K562 (cell line): ENCODE data around the gene ZNRD2. TPM values are rescaled to one million over a fixed set of nuclear protein-coding genes. Genes with fewer than 3 reads are reported as not detected.

Experiments used
- CHD2 ChIP-seq: IDR thresholded peaks from 2 replicates; pipeline ENCODE4 v1.6.1; 2011; ENCODE audit warnings: low read depth, low read length
- CSDE1 ChIP-seq, 2 experiments: fragments of 450-650 bp; IDR thresholded peaks; 2 replicates each; pipeline ENCODE4 v1.6.1; 2016; ENCODE audit warnings: mild to moderate bottlenecking in 1 of 2
- E2F5 ChIP-seq: sonication (generic); formaldehyde crosslinking; IDR thresholded peaks from 2 replicates; pipeline ENCODE4 v1.8.0; 2022; ENCODE audit warnings: mild to moderate bottlenecking, missing genetic modification reagents
- EP400 ChIP-seq: fragments of 450-650 bp; IDR thresholded peaks from 2 replicates; pipeline ENCODE4 v1.6.1; 2017; ENCODE audit warnings: antibody characterized with exemption, mild to moderate bottlenecking, moderate library complexity
- MYBL2 ChIP-seq, 2 experiments: fragments of 450-650 bp in 1 of 2; sonication (generic) in 1 of 2; formaldehyde crosslinking in 1 of 2; IDR thresholded peaks; 2 replicates each; pipeline versions ENCODE4 v1.6.1 to v1.8.1; 2017 to 2022; ENCODE audit warnings: borderline replicate concordance in 1 of 2, inconsistent platforms in 1 of 2, low read depth in 1 of 2, mild to moderate bottlenecking in 1 of 2, missing genetic modification reagents in 1 of 2, moderate library complexity in 1 of 2
- PHB2 ChIP-seq: fragments of 450-650 bp; IDR thresholded peaks from 2 replicates; pipeline ENCODE4 v1.6.1; 2017; ENCODE audit warnings: low read depth
- PURB ChIP-seq: sonication (generic); formaldehyde crosslinking; IDR thresholded peaks from 2 replicates; pipeline ENCODE4 v1.9.0; 2021; ENCODE audit warnings: low read depth, mild to moderate bottlenecking, missing genetic modification reagents
- RAD51 ChIP-seq: fragments of 450-650 bp; IDR thresholded peaks from 2 replicates; pipeline ENCODE4 v1.7.1; 2016; ENCODE audit warnings: low read depth, mild to moderate bottlenecking, borderline replicate concordance
- RFX1 ChIP-seq: fragments of 450-650 bp; IDR thresholded peaks from 2 replicates; pipeline ENCODE4 v1.6.1; 2016; ENCODE audit warnings: mild to moderate bottlenecking, moderate library complexity
- RFX5 ChIP-seq: IDR thresholded peaks from 2 replicates; pipeline ENCODE4 v1.6.1; 2011; ENCODE audit warnings: low read depth, mild to moderate bottlenecking, improper control_type of control experiment, low read length
- SIN3A ChIP-seq, 2 experiments: fragments of 150-350 bp in 1 of 2; IDR thresholded peaks; 2 replicates each; pipeline ENCODE4 v1.6.1; 2011 to 2016; ENCODE audit warnings: borderline replicate concordance in 2 of 2, low read depth in 2 of 2, low read length in 2 of 2, mild to moderate bottlenecking in 2 of 2, moderate library complexity in 2 of 2; ENCODE audit not compliant: control insufficient read depth in 1 of 2
- SP2 ChIP-seq: IDR thresholded peaks from 2 replicates; pipeline ENCODE4 v1.6.1; 2011; ENCODE audit warnings: mild to moderate bottlenecking, low read depth, low read length, moderate library complexity; ENCODE audit not compliant: poor library complexity, severe bottlenecking; ENCODE audit errors: extremely low read depth
- SRSF9 ChIP-seq: fragments of 200-400 bp; formaldehyde crosslinking; IDR thresholded peaks from 2 replicates; pipeline ENCODE4 v1.6.1; 2017; ENCODE audit warnings: low read depth, low read length, borderline replicate concordance
- TCF7L2 ChIP-seq: fragments of 150-350 bp; IDR thresholded peaks from 2 replicates; pipeline ENCODE4 v1.6.1; 2016; ENCODE audit warnings: low read depth, mild to moderate bottlenecking, low read length, moderate library complexity
- TRIM24 ChIP-seq, 2 experiments: fragments of 450-650 bp; IDR thresholded peaks; 2 replicates each; pipeline ENCODE4 v1.6.1; 2016
- XRCC3 ChIP-seq: fragments of 450-650 bp; IDR thresholded peaks from 2 replicates; pipeline ENCODE4 v1.6.1; 2017; ENCODE audit warnings: mild to moderate bottlenecking, moderate library complexity
- XRCC5 ChIP-seq: fragments of 200-400 bp; formaldehyde crosslinking; IDR thresholded peaks from 2 replicates; pipeline ENCODE4 v1.6.1; 2017; ENCODE audit warnings: low read depth, mild to moderate bottlenecking, low read length
- ZBED1 ChIP-seq: IDR thresholded peaks from 2 replicates; pipeline ENCODE4 v1.6.1; 2014
- ZNF232 ChIP-seq: sonication (generic); formaldehyde crosslinking; IDR thresholded peaks from 2 replicates; pipeline ENCODE4 v1.8.0; 2022; ENCODE audit warnings: mild to moderate bottlenecking, missing genetic modification reagents
- ZNF395 ChIP-seq: fragments of 200-800 bp; sonication (Bioruptor generic); IDR thresholded peaks from 2 replicates; pipeline ENCODE4 v1.6.1; 2017; ENCODE audit warnings: missing genetic modification characterization, missing compliant biosample characterization
- ZNF77 ChIP-seq: fragments of 250-450 bp; sonication (Bioruptor Pico); IDR thresholded peaks from 2 replicates; pipeline ENCODE4 v1.5.0; 2020
- ZNF785 ChIP-seq: fragments of 250-450 bp; sonication (Bioruptor Pico); IDR thresholded peaks from 2 replicates; pipeline ENCODE4 v1.4.0; 2020; ENCODE audit warnings: mild to moderate bottlenecking
- polyA plus RNA-seq, 8 experiments: library from polyadenylated mRNA; depleted of rRNA in 4 of 8; stranded (reverse) in 5 of 8; unstranded in 3 of 8; fragments of >200 nt; fragmentation: Nextera tagmentation in 2 of 8; fragmentation: Illumina TruSeq in 1 of 8; extraction: Ambion mirVana in 2 of 8; extraction: Trizol in 1 of 8; gene quantifications; 2 replicates each; pipeline versions ENCODE4 v1.2.1 to v1.2.3, GENCODE V29; 2011 to 2014; ENCODE audit warnings: inconsistent platforms in 1 of 8, missing spikeins in 1 of 8
- total RNA-seq, 7 experiments: library from RNA; depleted of rRNA in 6 of 7; stranded (reverse); fragments of >200 nt in 6 of 7; fragmentation: Illumina TruSeq in 2 of 7; extraction: Trizol in 2 of 7; gene quantifications; 2 replicates each; pipeline versions ENCODE4 v1.2.1 to v1.2.3, GENCODE V29; 2011 to 2021; ENCODE audit warnings: low replicate concordance in 1 of 7
- TF ChIP-seq, protein P1 (sequence below): fragments of 450-650 bp; IDR thresholded peaks from 2 replicates; pipeline ENCODE4 v1.6.1; 2018; ENCODE audit warnings: mild to moderate bottlenecking, low read depth; ENCODE audit not compliant: partially characterized antibody

The ZNRD2 gene
- total and polyA plus RNA-seq, 9 of the 15 experiments (the other 6 are each of a cell fraction or from before 2014, with no cell fraction given): 13.4 to 129 (median 60.4) TPM

DNA sequence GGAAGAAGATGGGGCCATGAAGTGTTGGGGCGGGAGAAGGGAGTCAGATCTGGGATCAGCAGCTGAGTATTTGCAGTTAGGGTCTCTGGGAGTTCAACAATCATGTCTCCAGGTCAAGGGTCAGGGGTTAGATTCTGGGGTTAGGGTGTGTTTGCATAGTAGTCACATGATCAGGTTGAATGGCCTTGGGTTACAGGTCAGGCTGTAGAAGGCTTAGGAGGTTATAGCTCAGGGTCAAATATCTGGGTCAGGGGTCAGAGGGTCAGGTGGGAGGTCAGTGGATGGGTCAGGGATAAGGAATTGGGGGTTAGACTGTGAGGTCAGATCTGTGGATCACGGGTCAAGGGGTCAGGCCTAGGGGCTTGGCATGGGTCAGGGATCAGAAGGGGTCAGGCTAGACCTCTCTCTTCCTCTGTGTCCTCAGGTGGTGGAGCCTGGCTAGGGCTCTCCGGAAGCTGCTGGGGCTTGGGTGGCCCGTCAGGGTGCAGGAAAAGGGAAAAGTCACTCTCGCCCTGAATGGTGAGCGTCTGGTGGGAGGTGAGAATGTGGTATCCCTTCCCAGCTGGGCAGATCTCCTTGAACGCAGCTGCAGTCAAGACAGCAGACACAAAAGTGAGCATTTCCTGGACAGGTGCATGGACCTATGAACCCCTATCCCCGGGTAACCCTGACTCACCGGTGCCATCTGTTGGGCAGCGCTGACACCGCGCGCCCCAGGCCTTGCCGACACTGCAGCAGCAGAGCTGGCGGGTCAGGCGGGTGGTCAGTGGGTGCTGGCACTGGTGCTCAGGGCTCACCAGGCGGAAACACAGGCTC is 18.5 kb upstream of the ZNRD2 start (continued):
- TF ChIP-seq ZNF232 (CRISPR knock-in tag) (no peak), SIN3A (IDR thresholded peaks at IDR 0.05; ENCODE audit: borderline replicate concordance in 2 of 2, control insufficient read depth in 1 of 2, low read depth in 2 of 2, low read length in 2 of 2) (no peak), TRIM24 (IDR thresholded peaks at IDR 0.05) (peak; percentile 47 to 68; a peak in 3 of 4 replicates), SRSF9 (no peak), SP2 (no peak), PHB2 (no peak), MYBL2 (IDR thresholded peaks at IDR 0.05; ENCODE audit: low read depth) (no peak), MYBL2 (CRISPR knock-in tag; IDR thresholded peaks at IDR 0.05; ENCODE audit: borderline replicate concordance) (no peak), ZNF395 (CRISPR knock-in tag) (no peak), XRCC3 (no peak), XRCC5 (no peak; the same call in 1 of the 2 replicates), EP400 (no peak), E2F5 (CRISPR knock-in tag) (no peak), RAD51 (peak; percentile 69; the same call in 1 of the 2 replicates), CSDE1 (IDR thresholded peaks at IDR 0.05) (no peak), ZNF77 (CRISPR knock-in tag) (no peak), ZBED1 (no peak), ZNF785 (no peak), TCF7L2 (no peak), RFX1 (no peak), PURB (no peak), RFX5 (no peak), CHD2 (no peak)
- TF ChIP-seq, protein P1, sequence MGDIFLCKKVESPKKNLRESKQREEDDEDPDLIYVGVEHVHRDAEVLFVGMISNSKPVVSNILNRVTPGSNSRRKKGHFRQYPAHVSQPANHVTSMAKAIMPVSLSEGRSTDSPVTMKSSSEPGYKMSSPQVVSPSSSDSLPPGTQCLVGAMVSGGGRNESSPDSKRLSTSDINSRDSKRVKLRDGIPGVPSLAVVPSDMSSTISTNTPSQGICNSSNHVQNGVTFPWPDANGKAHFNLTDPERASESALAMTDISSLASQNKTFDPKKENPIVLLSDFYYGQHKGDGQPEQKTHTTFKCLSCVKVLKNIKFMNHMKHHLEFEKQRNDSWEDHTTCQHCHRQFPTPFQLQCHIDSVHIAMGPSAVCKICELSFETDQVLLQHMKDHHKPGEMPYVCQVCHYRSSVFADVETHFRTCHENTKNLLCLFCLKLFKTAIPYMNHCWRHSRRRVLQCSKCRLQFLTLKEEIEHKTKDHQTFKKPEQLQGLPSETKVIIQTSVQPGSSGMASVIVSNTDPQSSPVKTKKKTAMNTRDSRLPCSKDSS: no peak
